ENCODE data around the gene WDR19. TPM values are rescaled to one million over a fixed set of nuclear protein-coding genes. Genes with fewer than 3 reads are reported as not detected.
"Not testable (repeated sequence)": the region's sequence is repeated elsewhere in the genome, so short reads cannot be mapped to it uniquely, and the experiment has no call there.

The WDR19 gene
- total RNA-seq, 1 donor from 2014 or later = 15.3 TPM

DNA sequence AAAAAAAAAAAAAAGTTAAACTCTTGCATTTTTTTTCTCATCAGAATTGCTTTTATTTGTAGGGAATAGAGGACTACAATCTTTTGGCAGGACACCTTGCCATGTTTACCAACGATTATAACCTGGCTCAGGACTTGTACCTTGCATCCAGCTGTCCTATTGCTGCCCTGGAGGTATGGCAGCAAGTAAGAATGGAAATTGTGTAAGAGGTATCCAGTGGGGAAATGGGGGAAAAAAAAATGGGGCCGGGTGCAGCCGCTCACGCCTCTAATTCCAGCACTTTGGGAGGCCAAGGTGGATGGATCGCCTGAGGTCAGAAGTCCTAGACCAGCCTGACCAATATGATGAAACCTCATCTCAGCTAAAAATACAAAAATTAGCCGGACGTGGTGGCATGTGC lies 49.8 kb downstream of the WDR19 start:
- intact Hi-C loops (cut with micrococcal nuclease) = no loop called here

DNA sequence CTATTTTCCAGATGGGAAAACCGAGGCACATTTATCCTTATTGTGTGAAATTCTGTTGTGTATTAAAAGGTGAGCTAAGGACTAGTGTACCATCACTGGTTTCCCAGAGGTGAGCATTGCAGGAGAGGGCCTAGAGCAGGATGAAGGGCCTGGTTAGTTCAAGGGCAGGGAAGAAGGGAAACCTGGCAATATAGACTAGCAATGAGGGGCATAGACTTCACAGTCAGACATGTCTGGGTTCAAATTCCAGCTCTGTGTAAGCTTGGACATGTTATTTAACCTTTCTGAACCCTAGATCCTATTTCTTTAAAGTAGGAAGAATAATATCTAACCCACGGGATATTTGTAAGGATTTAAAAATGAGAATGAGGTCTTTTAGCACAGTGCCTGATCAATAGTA lies 50.8 kb downstream of the WDR19 start:
- intact Hi-C loops (cut with micrococcal nuclease) = no loop called here

DNA sequence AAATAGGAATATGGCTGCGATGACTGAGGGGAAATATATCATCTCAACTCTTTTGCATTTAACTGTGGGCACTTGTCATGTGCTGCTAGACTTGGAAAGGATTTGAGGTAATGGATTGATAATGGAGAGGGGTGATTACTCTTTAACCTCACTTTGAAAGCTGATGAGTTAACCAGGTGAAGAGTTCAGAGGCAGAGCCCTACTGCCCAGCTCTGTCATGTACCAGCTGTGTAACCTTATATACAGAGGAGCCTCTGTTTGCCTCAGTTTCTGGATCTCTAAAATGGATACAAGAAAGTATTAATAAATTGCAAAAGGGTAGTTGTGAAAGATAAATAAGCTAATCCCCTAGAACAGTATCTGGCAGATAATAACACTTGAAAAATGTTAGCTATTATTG lies 51.5 kb downstream of the WDR19 start:
- intact Hi-C loops (cut with micrococcal nuclease) = no loop called here

GRCh38 chr4:39235021-39235420 lies 52.7 kb downstream of the WDR19 start:
- intact Hi-C loops (cut with micrococcal nuclease) = no loop called here

DNA sequence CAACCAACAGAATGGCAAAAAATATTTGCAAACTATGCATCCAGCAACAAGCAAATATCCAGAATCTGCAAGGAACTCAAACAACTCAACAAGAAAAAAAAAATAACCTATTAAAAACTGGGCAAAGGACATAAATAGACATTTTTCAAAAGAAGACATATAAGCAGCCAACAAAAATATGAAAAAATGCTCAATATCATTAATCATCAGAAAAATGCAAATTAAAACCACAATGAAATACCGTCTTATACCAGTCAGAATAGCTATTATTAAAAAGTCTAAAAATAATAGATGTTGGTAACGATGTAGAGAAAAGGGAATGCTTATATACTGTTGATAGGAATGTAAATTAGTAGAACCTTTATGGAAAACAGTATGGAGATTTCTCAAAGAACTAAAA lies 53.4 kb downstream of the WDR19 start:
- intact Hi-C loops (cut with micrococcal nuclease) = no loop called here

DNA sequence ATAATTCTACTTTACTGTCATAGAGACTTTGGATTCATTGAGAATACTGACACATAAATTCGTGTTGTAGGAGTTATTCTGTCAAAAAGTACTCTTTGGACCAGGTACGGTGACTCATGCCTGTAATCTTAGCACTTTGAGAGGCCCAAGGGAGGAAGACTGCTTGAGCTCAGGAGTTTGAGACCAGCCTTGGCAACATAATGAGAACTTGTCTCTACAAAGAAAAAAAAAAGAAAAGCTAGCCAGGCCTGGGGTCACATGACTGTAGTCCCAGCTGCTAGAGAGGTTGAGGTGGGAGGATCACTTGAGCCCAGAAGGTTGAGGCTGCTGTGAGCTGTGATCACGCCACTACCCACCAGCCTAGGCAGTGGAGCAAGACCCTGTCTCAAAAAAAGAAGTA lies 54.9 kb downstream of the WDR19 start:
- intact Hi-C loops (cut with micrococcal nuclease) = no loop called here

- intact Hi-C loops (cut with micrococcal nuclease) = no loop called here
Measured at GRCh38 chr4:39243462-39243861, 61.1 kb downstream of the WDR19 start.

DNA sequence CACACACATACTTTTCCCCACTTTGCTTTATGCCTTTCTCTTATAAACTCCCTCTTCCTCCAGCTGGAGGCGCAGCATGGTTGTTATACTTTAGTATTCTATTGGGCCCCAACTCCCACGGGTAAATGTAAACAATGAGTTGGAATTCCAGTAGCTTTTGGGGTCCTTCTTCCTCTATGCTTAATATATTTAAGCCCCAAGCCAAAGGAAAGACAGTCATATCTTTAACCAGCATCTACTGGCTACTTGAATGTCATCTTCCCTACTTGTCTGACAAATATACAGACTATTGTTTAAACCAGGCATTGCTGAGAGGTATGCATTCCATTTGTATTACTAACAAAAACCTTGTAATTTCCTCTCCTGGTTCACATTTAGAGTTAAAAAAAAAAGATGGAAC lies 72.9 kb downstream of the WDR19 start:
- intact Hi-C loops (cut with micrococcal nuclease) = no loop called here

GRCh38 chr4:39255871-39256270 lies 73.5 kb downstream of the WDR19 start:
- intact Hi-C loops (cut with micrococcal nuclease) = no loop called here

GRCh38 chr4:39256436-39256835 lies 74.1 kb downstream of the WDR19 start:
- intact Hi-C loops (cut with micrococcal nuclease) = no loop called here

DNA sequence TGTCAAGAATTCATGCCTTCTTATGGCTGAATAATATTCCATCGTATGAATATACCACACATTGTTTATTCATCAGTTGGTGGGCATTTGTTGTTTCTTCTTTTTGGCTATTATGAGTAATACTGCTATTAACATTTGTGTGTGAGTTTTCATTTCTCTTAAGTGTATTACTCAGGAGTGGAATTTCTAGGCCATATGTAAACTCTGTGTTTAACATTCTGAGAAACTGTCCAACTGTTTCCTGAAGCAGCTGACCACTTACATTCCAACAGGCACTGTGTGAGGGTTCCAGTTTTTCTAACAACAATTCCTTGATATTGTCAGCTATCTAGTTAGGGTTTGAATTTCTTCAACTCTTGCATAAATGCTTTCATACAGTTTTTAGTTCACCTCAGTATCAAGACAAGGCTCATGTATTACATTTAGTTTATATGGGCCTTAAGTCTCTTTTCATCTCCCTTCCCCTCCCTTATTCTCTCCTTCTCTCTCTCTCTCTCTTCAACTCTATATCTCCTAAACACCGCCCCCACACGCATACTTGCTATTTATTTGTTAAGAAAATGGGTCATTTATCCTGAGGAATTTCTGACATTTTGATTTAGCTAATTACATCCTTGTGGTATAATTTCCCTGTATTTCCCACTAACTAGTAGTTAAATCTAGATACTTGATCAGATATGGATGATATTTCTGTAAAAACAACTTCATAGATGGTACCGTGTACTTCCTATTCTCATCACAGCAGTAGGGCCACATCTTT lies 77.4 kb downstream of the WDR19 start:
- intact Hi-C loops (cut with micrococcal nuclease) = no loop called here

DNA sequence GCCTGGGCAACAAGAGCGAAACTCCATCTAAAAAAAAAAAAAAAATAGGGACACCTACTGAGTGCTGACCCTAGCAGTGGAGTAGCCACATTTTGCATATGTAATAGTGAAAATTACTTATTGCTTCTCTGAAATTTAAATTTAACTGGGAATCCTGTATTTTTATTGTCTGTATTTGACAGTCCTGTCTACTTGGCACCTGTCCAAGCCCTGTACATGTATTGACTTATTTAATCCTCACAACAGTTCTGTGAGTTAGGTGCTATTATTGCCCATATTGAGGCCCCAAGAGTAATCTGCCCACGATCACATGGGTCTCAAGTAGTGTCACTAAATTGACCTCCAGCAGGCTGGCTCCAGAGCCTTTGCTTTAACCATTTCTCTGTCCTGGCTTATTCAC lies 81.6 kb downstream of the WDR19 start:
- intact Hi-C loops (cut with micrococcal nuclease) = no loop called here

- intact Hi-C loops (cut with micrococcal nuclease) = no loop called here
Measured at GRCh38 chr4:39274503-39274902, 92.2 kb downstream of the WDR19 start.

DNA sequence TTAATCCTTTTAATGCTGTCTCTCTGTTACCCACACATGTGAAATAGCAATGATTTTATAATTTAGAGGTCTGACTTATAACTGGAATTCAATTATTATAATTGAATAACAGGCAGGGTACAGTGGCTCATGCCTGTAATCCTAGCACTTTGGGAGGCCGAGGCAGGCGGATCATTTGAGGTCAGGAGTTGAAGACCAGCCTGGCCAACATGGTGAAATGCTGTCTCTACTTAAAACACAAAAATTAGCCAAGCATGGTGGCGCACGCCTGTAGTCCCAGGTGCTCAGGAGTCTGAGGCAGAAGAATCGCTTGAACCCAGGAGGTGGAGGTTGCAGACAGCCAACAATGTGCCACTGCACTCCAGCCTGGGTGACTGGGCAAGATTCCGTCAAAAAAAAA lies 95.3 kb downstream of the WDR19 start:
- intact Hi-C loops (cut with micrococcal nuclease) = not testable (repeated sequence)

DNA sequence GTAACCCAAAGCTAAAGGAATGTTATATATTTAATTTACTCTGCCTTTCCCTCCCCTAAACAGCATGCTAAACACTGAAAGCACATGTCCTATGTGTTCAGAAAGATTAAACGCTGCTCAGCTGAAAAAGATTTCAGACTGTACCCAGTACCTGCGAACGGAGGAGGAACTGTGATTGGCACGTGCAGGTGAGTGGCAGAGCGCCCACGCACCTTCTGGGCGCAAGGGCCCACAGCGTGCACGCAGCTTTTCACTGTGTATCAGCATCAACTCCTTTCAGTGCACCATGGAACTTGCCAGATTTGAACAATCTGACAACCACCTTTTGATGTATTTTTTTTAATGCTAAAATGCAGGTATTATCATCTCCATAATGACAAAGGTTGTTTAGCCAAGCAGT lies 96.1 kb downstream of the WDR19 start:
- intact Hi-C loops (cut with micrococcal nuclease) = no loop called here

GRCh38 chr4:39279416-39279815 lies 97.1 kb downstream of the WDR19 start:
- intact Hi-C loops (cut with micrococcal nuclease) = no loop called here

- intact Hi-C loops (cut with micrococcal nuclease) = no loop called here
Measured at GRCh38 chr4:39280770-39281169, 98.4 kb downstream of the WDR19 start.

DNA sequence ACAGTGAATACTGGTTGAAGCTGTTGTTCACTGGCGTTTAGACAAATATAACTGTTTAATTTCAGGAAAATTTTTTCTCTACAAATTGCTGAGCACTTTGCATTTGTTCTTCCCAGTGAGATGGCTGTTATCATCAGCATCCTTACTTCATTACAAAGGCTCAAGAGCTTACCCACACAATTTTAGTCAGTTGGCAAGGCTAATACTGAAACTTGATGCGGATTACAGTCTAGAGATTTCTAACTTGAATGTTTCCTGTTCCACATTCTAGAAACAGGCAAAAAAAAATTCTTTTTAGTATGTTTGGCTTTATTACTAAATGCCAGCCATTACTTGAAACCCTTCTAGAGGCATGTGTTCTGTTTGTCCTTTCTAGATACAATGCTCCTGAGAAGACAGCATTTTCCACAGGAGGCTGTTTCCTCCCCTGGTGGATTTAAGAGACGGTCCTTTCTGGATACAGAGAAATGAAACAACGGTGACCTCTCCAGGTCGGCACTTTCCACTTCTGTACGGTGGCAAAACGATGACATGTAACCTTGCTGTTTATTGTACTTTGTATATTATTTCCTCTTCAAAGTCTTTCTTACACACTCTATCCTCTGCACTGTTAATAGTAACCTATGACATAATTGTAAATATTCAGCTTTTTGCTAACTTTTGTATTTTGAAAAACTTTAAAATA lies 102.9 kb downstream of the WDR19 start:
- intact Hi-C loops (cut with micrococcal nuclease) = loop anchor here (2.0 to 5.0 kb wide), 2 partner anchors 67 to 382 kb away; no protein-coding TSS in a partner anchor

DNA sequence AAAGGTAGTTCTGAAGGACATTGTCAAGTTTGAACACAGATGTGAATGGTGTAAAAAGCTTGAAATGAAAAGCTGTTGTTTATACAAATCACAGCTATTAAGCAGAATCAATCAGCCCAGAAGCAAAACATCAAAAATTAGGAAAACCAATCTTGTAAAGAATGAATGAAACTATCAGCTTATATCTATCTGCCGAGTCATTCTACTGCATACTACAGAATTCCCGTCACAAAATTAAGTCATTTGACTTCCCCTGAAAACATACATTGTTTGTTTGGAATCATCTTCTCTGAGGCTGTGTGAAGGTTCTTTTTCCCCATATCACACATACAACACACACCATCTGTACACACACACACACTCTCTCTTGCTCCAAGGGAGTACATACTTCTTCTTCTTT lies 103.5 kb downstream of the WDR19 start:
- intact Hi-C loops (cut with micrococcal nuclease) = loop anchor here (2.0 to 5.0 kb wide), 2 partner anchors 66 to 383 kb away; no protein-coding TSS in a partner anchor

DNA sequence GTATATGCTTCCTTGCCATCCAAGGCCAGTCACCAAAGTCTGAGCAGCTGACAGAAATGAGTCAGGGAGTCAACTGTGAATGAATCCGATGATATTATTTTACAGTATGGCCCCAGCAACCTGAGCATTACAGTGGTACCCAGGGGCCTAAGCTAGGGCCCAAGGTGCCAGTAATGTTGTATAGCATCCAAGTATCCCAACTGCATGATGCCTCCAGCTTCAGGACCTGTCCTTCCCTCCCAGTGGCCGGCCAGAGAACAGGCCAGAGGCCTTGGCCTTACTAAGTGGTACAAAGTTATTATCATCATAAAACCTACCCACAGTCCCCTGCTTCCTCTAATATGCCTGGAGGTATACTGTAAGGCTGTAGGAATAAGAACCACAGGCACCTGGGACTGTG lies 103.9 kb downstream of the WDR19 start:
- intact Hi-C loops (cut with micrococcal nuclease) = loop anchor here (5.0 kb wide), 1 partner anchor 66 kb away; no protein-coding TSS in a partner anchor

DNA sequence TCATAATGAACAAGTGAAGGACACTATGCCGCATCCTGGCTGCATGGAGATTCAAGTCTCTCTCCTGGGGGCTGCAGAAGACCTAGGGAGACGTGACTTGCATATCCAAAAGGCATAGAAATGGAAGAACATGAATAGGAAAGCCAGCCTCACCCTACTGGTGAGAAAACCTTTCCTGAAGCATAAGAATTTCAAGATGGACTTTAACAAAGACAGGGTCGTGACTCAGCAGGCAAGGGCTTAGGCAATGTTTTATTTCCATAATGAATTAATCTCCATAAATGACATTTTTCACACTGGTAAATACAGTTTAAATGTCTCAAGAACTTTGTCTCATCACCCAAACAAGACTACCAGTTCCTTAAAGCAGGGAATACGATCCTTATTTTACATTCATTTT lies 104.9 kb downstream of the WDR19 start:
- intact Hi-C loops (cut with micrococcal nuclease) = loop anchor here (5.0 kb wide), 1 partner anchor 65 kb away; no protein-coding TSS in a partner anchor

DNA sequence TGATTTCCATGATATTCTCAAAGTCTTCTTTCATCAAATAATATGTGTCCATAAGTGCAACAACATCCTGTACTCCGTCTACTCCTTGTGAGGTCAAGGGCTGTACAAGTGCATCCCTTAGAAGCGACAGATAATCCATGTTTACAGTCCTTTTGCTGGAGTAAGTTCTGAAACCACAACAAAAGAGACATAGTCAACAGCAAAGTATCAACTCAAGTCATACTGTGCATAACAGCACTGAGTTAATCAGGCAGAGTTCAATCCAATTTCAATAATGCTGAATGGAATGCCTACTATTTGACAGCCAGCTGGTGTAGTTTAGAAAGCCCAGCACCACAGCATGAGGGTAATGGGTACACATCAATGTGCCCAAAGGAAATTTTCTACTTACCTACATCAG lies 109.4 kb downstream of the WDR19 start:
- intact Hi-C loops (cut with micrococcal nuclease) = no loop called here

- intact Hi-C loops (cut with micrococcal nuclease) = not testable (repeated sequence)
Measured at GRCh38 chr4:39292433-39292832, 110.1 kb downstream of the WDR19 start.

Data from T-helper 1 cell treated with Interleukin-12 subunit alpha and Interleukin-12 subunit beta and Interleukin-4 antibody, amounts not matched to agents 30 ng/mL and 1 ng/mL, for 36 hours (primary cell).